ENCODE results near the gene C5orf63.
"Not testable (repeated sequence)": the region's sequence is repeated elsewhere in the genome, so short reads cannot be mapped to it uniquely, and the experiment has no call there.

C5orf63 gene

DNA sequence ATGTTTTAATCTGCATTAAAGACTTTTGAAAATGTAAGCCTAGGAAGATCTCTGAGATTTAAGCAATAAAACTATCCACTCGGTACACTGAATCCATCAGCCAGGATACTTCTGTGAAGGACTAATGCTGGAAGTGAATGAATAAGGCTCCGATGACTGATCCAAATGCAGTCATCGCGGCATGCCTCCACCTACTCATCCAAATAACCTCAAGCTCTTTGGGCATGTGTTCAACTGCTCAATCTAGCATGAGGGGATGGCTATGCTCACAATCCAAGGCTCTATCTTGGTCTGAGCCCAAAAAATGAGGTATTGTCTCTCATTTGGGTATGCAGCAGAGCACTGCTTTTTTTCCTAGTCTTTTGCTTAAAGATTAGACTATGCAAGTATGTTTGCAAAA, 62.1 kb downstream of the C5orf63 start:
- no peak overlapping the region for H3K27ac ChIP-seq
- TF ChIP-seq ZFX (IDR thresholded peaks at IDR 0.05): no peak
- TF ChIP-seq, protein P1, sequence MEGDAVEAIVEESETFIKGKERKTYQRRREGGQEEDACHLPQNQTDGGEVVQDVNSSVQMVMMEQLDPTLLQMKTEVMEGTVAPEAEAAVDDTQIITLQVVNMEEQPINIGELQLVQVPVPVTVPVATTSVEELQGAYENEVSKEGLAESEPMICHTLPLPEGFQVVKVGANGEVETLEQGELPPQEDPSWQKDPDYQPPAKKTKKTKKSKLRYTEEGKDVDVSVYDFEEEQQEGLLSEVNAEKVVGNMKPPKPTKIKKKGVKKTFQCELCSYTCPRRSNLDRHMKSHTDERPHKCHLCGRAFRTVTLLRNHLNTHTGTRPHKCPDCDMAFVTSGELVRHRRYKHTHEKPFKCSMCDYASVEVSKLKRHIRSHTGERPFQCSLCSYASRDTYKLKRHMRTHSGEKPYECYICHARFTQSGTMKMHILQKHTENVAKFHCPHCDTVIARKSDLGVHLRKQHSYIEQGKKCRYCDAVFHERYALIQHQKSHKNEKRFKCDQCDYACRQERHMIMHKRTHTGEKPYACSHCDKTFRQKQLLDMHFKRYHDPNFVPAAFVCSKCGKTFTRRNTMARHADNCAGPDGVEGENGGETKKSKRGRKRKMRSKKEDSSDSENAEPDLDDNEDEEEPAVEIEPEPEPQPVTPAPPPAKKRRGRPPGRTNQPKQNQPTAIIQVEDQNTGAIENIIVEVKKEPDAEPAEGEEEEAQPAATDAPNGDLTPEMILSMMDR (conservative IDR thresholded peaks at IDR 0.05): no peak

DNA sequence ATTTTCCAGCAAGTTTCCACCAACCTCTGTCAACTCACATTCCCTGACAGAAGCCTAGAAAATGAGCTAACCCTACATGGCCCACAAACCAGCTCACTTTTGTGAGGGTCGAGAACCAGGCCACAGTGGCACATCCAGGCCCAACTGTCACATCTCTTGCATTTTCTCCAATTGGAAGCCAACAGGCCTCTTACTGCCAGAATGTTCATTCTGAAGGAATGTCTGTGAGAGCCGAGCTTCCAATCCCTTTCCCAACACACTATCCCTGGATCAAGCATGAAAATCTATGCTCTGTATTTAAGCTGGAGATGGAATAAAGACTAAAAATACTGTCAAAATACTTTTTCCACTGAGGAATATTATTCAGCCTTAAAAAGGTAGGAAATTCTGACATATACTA, 62.9 kb downstream of the C5orf63 start:
- no peak overlapping the region for H3K27ac ChIP-seq
- TF ChIP-seq, protein P1 (conservative IDR thresholded peaks at IDR 0.05): no peak
- TF ChIP-seq ZFX (IDR thresholded peaks at IDR 0.05): no peak

GRCh38 chr5:127009784-127010183, 63.5 kb downstream of the C5orf63 start:
- TF ChIP-seq, protein P1 (conservative IDR thresholded peaks at IDR 0.05): no peak
- no peak for TF ChIP-seq ZFX (IDR thresholded peaks at IDR 0.05)
- no peak overlapping the region for H3K27ac ChIP-seq

GRCh38 chr5:127008300-127008975, 64.9 kb downstream of the C5orf63 start:
- no peak for TF ChIP-seq ZFX (IDR thresholded peaks at IDR 0.05)
- TF ChIP-seq, protein P1 (conservative IDR thresholded peaks at IDR 0.05): no peak
- no peak overlapping the region for H3K27ac ChIP-seq

DNA sequence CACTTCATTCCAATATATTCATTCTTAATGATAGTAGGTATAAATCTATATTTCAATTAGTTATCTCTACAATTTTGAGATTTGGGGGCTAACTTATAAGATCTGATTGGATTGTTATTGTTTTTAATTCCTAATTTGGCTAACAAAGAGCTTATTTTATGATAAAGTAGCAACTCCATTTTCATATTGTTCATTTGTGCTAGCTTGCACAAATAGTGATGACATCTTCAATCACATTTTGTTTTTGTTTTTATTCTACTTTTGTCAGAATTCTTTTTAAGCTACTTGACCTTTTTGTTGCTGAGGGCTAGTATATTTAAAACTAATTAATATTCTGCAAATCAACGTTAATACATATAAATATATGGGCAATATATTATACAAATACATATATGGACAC, 65.8 kb downstream of the C5orf63 start:
- no peak for TF ChIP-seq ZFX (IDR thresholded peaks at IDR 0.05)
- TF ChIP-seq, protein P1 (conservative IDR thresholded peaks at IDR 0.05): no peak
- H3K27ac ChIP-seq: no peak overlapping the region

DNA sequence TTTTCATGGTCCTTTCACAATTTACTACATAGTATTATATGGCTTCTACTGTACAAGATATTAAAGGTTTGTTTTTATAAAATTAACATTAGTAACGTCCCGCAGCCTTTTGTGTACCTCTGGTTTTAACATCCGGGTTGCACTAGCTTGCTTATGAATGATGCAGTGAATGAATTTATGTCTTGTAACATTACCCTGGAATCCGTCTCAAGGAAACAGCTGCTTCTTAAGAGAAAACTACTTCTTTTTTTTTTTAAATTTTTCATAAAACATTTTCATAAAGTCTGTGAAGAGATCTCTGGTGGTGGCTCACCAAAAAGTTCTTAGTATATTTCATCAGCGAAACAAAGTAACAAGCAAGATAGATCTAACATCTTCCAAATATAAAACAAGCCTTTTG, 66.6 kb downstream of the C5orf63 start:
- H3K27ac ChIP-seq: no peak overlapping the region
- no peak for TF ChIP-seq ZFX (IDR thresholded peaks at IDR 0.05)
- TF ChIP-seq, protein P1 (conservative IDR thresholded peaks at IDR 0.05): no peak

GRCh38 chr5:127005282-127005681, 68.0 kb downstream of the C5orf63 start:
- not testable (repeated sequence) for H3K27ac ChIP-seq

DNA sequence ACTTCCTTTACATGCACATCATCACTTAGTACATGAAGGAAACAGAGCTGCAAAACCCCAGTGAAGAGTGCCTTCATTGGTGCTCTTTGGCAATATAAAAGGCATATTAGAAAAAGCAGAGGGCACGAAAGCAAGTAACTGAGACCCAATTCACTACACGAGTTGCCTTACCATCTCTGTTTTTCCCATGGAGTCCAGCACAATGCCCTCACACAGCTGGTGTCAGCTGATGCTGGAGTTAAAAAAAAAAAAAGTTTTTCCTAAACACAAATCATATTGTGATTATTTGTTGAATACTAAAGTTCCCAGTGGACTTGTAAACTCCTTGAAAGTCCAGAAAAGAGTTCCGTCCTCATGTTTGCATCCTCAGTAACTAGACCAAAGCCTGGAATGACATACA, 68.6 kb downstream of the C5orf63 start:
- no peak for TF ChIP-seq ZFX (IDR thresholded peaks at IDR 0.05)

More for the DNA sequence above, 68.6 kb downstream of the C5orf63 start:
- H3K27ac ChIP-seq: no peak overlapping the region
